GM12878 (cell line): ENCODE measurements around the gene MCC. TPM values are rescaled to one million over a fixed set of nuclear protein-coding genes. Genes with fewer than 3 reads are reported as not detected.

Experiments
- ATAC-seq: fragments of 200-7000 bp; cut with Tn5 transposase; 3 replicates; pipeline ENCODE4 v1.9.1; 2020; ENCODE audit warnings: mild to moderate bottlenecking, moderate library complexity
- BruUV-seq: library from RNA; stranded (reverse); fragments of 400-500 nt; replicated peaks from 2 replicates; lab custom pipeline; 2021; lab: Mats Ljungman, UMichigan
- CTCF ChIA-PET: fragments of 300-600 bp; sonication (Branson Sonifier 250); formaldehyde crosslinking; extraction: SDS; loops from one replicate; lab custom pipeline; 2021; ENCODE audit warnings: inconsistent platforms; lab: Yijun Ruan, JAX
- POLR2A ChIA-PET: fragments of 350-600 bp; formaldehyde crosslinking; extraction: SDS; loops from one replicate; lab custom pipeline; 2021; ENCODE audit warnings: inconsistent platforms; lab: Charles Lee
- RAD21 ChIA-PET: fragments of 300-600 bp; sonication (Branson Sonifier 250); formaldehyde crosslinking; loops from one replicate; lab custom pipeline; 2023; ENCODE audit warnings: antibody characterized with exemption; ENCODE audit not compliant: unreplicated experiment; lab: Charles Lee
- SMC1A ChIA-PET: fragments of 300-600 bp; sonication (Branson Sonifier 250); formaldehyde crosslinking; loops from one replicate; lab custom pipeline; 2023; ENCODE audit not compliant: unreplicated experiment, uncharacterized antibody; lab: Charles Lee
- DNase-seq: peaks from one replicate; pipeline ENCODE4 v3.0.0-alpha.2; 2011; ENCODE audit warnings: low read depth, low spot score
- FAIRE-seq: peaks from 3 replicates; lab custom pipeline; 2011; peaks lifted over from hg19 to GRCh38; lab: Jason Lieb, UNC
- H2AFZ ChIP-seq: 2 replicates; pipeline ENCODE4 v1.6.0; 2011; ENCODE audit warnings: low read depth, low read length, control low read depth; ENCODE audit not compliant: control insufficient read depth
- H3K27ac ChIP-seq: 2 replicates; pipeline ENCODE4 v1.5.1; 2011; ENCODE audit warnings: control low read depth; ENCODE audit not compliant: control insufficient read depth, insufficient read depth
- H3K27me3 ChIP-seq, 2 experiments: replicated peaks in 1 of 2; 2 replicates each; pipeline versions ENCODE4 v1.6.0 to v1.6.1; 2011; ENCODE audit warnings: low read length in 1 of 2; ENCODE audit not compliant: control insufficient read depth in 2 of 2, insufficient read depth in 2 of 2
- H3K36me3 ChIP-seq, 2 experiments: 2 replicates each; pipeline ENCODE4 v1.5.1; 2011; ENCODE audit warnings: low read length in 1 of 2; ENCODE audit not compliant: control insufficient read depth in 2 of 2, insufficient read depth in 2 of 2
- H3K4me1 ChIP-seq: 2 replicates; pipeline ENCODE4 v1.6.1; 2011; ENCODE audit warnings: mild to moderate bottlenecking, low read length, moderate library complexity, mixed read lengths; ENCODE audit not compliant: control insufficient read depth, insufficient read depth
- H3K4me2 ChIP-seq: 2 replicates; pipeline ENCODE4 v1.6.0; 2011; ENCODE audit warnings: control low read depth; ENCODE audit not compliant: control insufficient read depth, insufficient read depth
- H3K4me3 ChIP-seq: fragments of 200-600 bp; sonication (generic); 2 replicates; pipeline ENCODE4 v1.5.1; 2016
- H3K79me2 ChIP-seq: 2 replicates; pipeline ENCODE4 v1.6.0; 2011; ENCODE audit warnings: low read length; ENCODE audit not compliant: control insufficient read depth, insufficient read depth
- H3K9ac ChIP-seq: 2 replicates; pipeline ENCODE4 v1.8.0; 2011; ENCODE audit warnings: low read length, control low read depth, mixed read lengths; ENCODE audit not compliant: control insufficient read depth, insufficient read depth
- H3K9me3 ChIP-seq: replicated peaks from 3 replicates; pipeline ENCODE4 v1.5.1; 2011; ENCODE audit warnings: mild to moderate bottlenecking, low read length; ENCODE audit not compliant: control insufficient read depth, insufficient read depth
- H4K20me1 ChIP-seq: 2 replicates; pipeline ENCODE4 v1.6.0; 2011; ENCODE audit not compliant: control insufficient read depth, insufficient read depth
- MYC ChIP-seq: IDR thresholded peaks from 2 replicates; pipeline ENCODE4 v1.6.1; 2011; ENCODE audit warnings: mild to moderate bottlenecking, low read length, moderate library complexity, inconsistent platforms; ENCODE audit not compliant: insufficient read depth, insufficient replicate concordance, insufficient read length, severe bottlenecking
- NBN ChIP-seq: fragments of 450-650 bp; IDR thresholded peaks from 2 replicates; pipeline ENCODE4 v1.6.1; 2016
- NFXL1 ChIP-seq: fragments of 450-650 bp; IDR thresholded peaks from 2 replicates; pipeline ENCODE4 v1.6.1; 2017; ENCODE audit warnings: antibody characterized with exemption, mild to moderate bottlenecking, borderline replicate concordance
- POLR2AphosphoS2 ChIP-seq: IDR thresholded peaks from 2 replicates; pipeline ENCODE4 v1.6.1; 2011; ENCODE audit warnings: low read depth, mild to moderate bottlenecking, low read length, improper control_type of control experiment, moderate library complexity
- SIX5 ChIP-seq: IDR thresholded peaks from 2 replicates; pipeline ENCODE4 v1.6.1; 2011; ENCODE audit warnings: mild to moderate bottlenecking, low read depth, low read length, moderate library complexity; ENCODE audit not compliant: severe bottlenecking
- USF2 ChIP-seq: IDR thresholded peaks from 2 replicates; pipeline ENCODE4 v1.6.1; 2011; ENCODE audit warnings: low read depth, low read length, improper control_type of control experiment, borderline replicate concordance
- WRNIP1 ChIP-seq: IDR thresholded peaks from 2 replicates; pipeline ENCODE4 v1.6.1; 2011; ENCODE audit warnings: low read depth, low read length, improper control_type of control experiment, borderline replicate concordance
- WGBS: methylation state at CpG from one replicate; pipeline ENCODE4 v1.1.6; 2016; ENCODE audit warnings: low lambda C conversion rate; ENCODE audit not compliant: insufficient replicate concordance, insufficient coverage; ENCODE audit errors: missing lambda C conversion rate; 5-methylcytosine and 5-hydroxymethylcytosine counted together
- in situ Hi-C: fragments of 300-500 bp; cut with MboI; formaldehyde crosslinking; loops from 9 replicates; pipeline ENCODE4 v1.14.3; 2018; ENCODE audit warnings: mixed read lengths
- intact Hi-C: fragments of 100-400 bp; cut with micrococcal nuclease; formaldehyde crosslinking; loops from one replicate; pipeline ENCODE4 v1.14.2; 2022; ENCODE audit not compliant: unreplicated experiment
- polyA plus RNA-seq, 11 experiments: library from polyadenylated mRNA; depleted of rRNA in 4 of 11; unstranded in 6 of 11; stranded (reverse) in 5 of 11; fragments of >200 nt; fragmentation: Nextera tagmentation in 4 of 11; fragmentation: Illumina TruSeq in 1 of 11; extraction: Ambion mirVana in 4 of 11; extraction: Trizol in 1 of 11; gene quantifications; 1 replicate in 1 of 11; 2 replicates in 10 of 11; pipeline versions ENCODE4 v1.2.1 to v1.2.3, GENCODE V29; 2011 to 2016; ENCODE audit warnings: inconsistent platforms in 2 of 11, missing spikeins in 2 of 11, low read depth in 1 of 11
- total RNA-seq, 4 experiments: library from RNA; depleted of rRNA in 3 of 4; stranded (reverse); fragments of >200 nt in 3 of 4; fragmentation: Illumina TruSeq in 1 of 4; extraction: Trizol in 1 of 4; gene quantifications; 2 replicates each; pipeline versions ENCODE4 v1.2.1 to v1.2.3, GENCODE V29; 2013 to 2021
- TF ChIP-seq, protein P1 (sequence below): IDR thresholded peaks from 2 replicates; pipeline ENCODE4 v1.6.1; 2012; ENCODE audit warnings: low read depth, low read length, improper control_type of control experiment
- TF ChIP-seq, protein P2 (sequence below): IDR thresholded peaks from 2 replicates; pipeline ENCODE4 v1.6.1; 2011; ENCODE audit warnings: borderline replicate concordance, low read depth, mild to moderate bottlenecking, moderate library complexity, low read length; ENCODE audit not compliant: insufficient read depth, poor library complexity, severe bottlenecking

MCC gene
- total and polyA plus RNA-seq, 10 of the 15 experiments (the other 5 are each of a cell fraction or from before 2014, with no cell fraction given), result 0.03 to 0.86 (median 0.16) TPM

GRCh38 chr5:113359419-113359818 lies 128.8 kb downstream of the MCC start:
- ChIA-PET RAD21 (interaction anchor here (0.6 kb wide), 1 partner anchor 525 kb away, joined by 4 read pairs; no protein-coding TSS in a partner anchor), POLR2A (no interaction called here), SMC1A (interaction anchor here (1.9 kb wide), 1 partner anchor 19 kb away, joined by 4 read pairs; no protein-coding TSS in a partner anchor), CTCF (no interaction called here)
- intact Hi-C loops, result no loop called here
- H3K36me3 ChIP-seq, result no peaks in the 10 kb centered on the region
- TF ChIP-seq, protein P1, sequence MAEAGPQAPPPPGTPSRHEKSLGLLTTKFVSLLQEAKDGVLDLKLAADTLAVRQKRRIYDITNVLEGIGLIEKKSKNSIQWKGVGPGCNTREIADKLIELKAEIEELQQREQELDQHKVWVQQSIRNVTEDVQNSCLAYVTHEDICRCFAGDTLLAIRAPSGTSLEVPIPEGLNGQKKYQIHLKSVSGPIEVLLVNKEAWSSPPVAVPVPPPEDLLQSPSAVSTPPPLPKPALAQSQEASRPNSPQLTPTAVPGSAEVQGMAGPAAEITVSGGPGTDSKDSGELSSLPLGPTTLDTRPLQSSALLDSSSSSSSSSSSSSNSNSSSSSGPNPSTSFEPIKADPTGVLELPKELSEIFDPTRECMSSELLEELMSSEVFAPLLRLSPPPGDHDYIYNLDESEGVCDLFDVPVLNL, result no peak
- TF ChIP-seq WRNIP1, result no peak
- no peaks in the 10 kb centered on the region; the same call in 2 of the 3 replicates for H3K9me3 ChIP-seq
- H3K27ac ChIP-seq, result no peak overlapping the region
- FAIRE-seq (no peak), ATAC-seq (no peak), DNase-seq (no peak)
- no peaks in the 10 kb centered on the region for H4K20me1 ChIP-seq
- no peak overlapping the region for H3K9ac ChIP-seq
- H3K4me1 ChIP-seq, result no peaks in the 10 kb centered on the region
- H3K4me3 ChIP-seq, result no peak overlapping the region
- no peak overlapping the region for H2AFZ ChIP-seq
- H3K4me2 ChIP-seq, result no peak overlapping the region
- H3K27me3 ChIP-seq, result no peaks in the 10 kb centered on the region
- H3K79me2 ChIP-seq, result no peaks in the 10 kb centered on the region
- in situ Hi-C loops, result no loop called here
- BruUV-seq, result no TSS peak

DNA sequence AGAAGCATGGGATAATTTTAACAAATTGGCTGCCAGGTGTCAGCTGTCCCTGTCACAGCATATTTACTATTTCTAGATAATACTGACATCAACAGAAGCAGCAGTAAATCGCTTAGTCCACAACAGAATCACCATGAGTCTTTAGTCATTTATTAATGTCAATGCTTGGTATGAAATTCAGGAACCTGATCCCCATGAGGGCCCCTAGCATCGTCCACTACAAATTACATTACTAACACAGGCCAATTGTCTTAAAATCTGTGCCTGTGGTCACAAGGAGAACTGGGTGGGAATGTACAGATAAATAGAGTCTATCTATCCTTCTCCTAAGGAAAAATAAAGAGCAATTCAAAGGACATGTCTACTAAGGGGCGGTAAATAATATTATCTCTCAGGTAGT lies 129.6 kb downstream of the MCC start:
- no peak overlapping the region for H3K4me2 ChIP-seq
- H3K79me2 ChIP-seq, result no peaks in the 10 kb centered on the region
- ATAC-seq (no peak), FAIRE-seq (no peak), DNase-seq (no peak)
- no peaks in the 10 kb centered on the region for H3K9me3 ChIP-seq
- ChIA-PET POLR2A (no interaction called here), SMC1A (interaction anchor here (1.9 kb wide), 1 partner anchor 20 kb away, joined by 4 read pairs; no protein-coding TSS in a partner anchor), RAD21 (no interaction called here), CTCF (no interaction called here)
- intact Hi-C loops (no loop called here), in situ Hi-C loops (no loop called here)
- no peaks in the 10 kb centered on the region for H4K20me1 ChIP-seq
- no peaks in the 10 kb centered on the region for H3K4me1 ChIP-seq
- WGBS, result 22% methylated on average over 3 of the region's 3 CpGs
- H2AFZ ChIP-seq, result no peak overlapping the region
- no peaks in the 10 kb centered on the region for H3K27me3 ChIP-seq
- no peak overlapping the region for H3K4me3 ChIP-seq
- TF ChIP-seq, protein P2, sequence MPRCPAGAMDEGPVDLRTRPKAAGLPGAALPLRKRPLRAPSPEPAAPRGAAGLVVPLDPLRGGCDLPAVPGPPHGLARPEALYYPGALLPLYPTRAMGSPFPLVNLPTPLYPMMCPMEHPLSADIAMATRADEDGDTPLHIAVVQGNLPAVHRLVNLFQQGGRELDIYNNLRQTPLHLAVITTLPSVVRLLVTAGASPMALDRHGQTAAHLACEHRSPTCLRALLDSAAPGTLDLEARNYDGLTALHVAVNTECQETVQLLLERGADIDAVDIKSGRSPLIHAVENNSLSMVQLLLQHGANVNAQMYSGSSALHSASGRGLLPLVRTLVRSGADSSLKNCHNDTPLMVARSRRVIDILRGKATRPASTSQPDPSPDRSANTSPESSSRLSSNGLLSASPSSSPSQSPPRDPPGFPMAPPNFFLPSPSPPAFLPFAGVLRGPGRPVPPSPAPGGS, result no peak
- TF ChIP-seq NBN (no peak), MYC (no peak), POLR2AphosphoS2 (no peak), NFXL1 (no peak), SIX5 (no peak), USF2 (no peak)
- BruUV-seq, result no TSS peak
- H3K27ac ChIP-seq, result no peak overlapping the region
- no peak overlapping the region for H3K9ac ChIP-seq
- H3K36me3 ChIP-seq, result no peaks in the 10 kb centered on the region
